PC-3 (cell line): ENCODE data around the gene NRDC. TPM values are rescaled to one million over a fixed set of nuclear protein-coding genes. Genes with fewer than 3 reads are reported as not detected.

Experiments used
- ATAC-seq: fragments of 200-7000 bp; cut with Tn5 transposase; 2 replicates; pipeline ENCODE4 v1.9.1; 2020; ENCODE audit warnings: mild to moderate bottlenecking, moderate library complexity
- BruUV-seq: library from RNA; stranded (reverse); fragments of 400-500 nt; replicated peaks from 2 replicates; lab custom pipeline; 2021; lab: Mats Ljungman, UMichigan
- CTCF ChIA-PET: fragments of 300-600 bp; sonication (Branson Sonifier 250); formaldehyde crosslinking; loops from one replicate; lab custom pipeline; 2022; ENCODE audit warnings: antibody characterized with exemption; lab: Charles Lee
- POLR2A ChIA-PET: fragments of 300-600 bp; sonication (Branson Sonifier 250); formaldehyde crosslinking; loops from one replicate; lab custom pipeline; 2022; ENCODE audit warnings: antibody characterized with exemption; ENCODE audit not compliant: unreplicated experiment; lab: Charles Lee
- DNase-seq: peaks from one replicate; pipeline ENCODE4 v3.0.0-alpha.2; 2015
- H2AFZ ChIP-seq: fragments of 300-600 bp; sonication (generic); 2 replicates; pipeline ENCODE4 v1.6.0; 2016; ENCODE audit warnings: antibody characterized with exemption, low read length
- H3F3A ChIP-seq: fragments of 300-600 bp; sonication (generic); one replicate; pipeline ENCODE4 v1.6.0; 2017; ENCODE audit warnings: antibody characterized with exemption, low read length, control low read depth, mild to moderate bottlenecking; ENCODE audit not compliant: unreplicated experiment
- H3K27ac ChIP-seq: fragments of 300-600 bp; sonication (generic); 2 replicates; pipeline ENCODE4 v1.5.1; 2016; ENCODE audit warnings: mild to moderate bottlenecking, low read length
- H3K27me3 ChIP-seq: fragments of 300-600 bp; sonication (generic); 2 replicates; pipeline ENCODE4 v1.6.1; 2016; ENCODE audit warnings: low read length, mixed read lengths
- H3K36me3 ChIP-seq: fragments of 300-600 bp; sonication (generic); 2 replicates; pipeline ENCODE4 v1.6.1; 2016; ENCODE audit warnings: low read depth, mixed run types, low read length, mixed read lengths
- H3K4me1 ChIP-seq: fragments of 300-600 bp; sonication (generic); 2 replicates; pipeline ENCODE4 v1.5.1; 2016; ENCODE audit warnings: low read length; ENCODE audit not compliant: insufficient read depth
- H3K4me2 ChIP-seq: fragments of 300-600 bp; sonication (generic); 2 replicates; pipeline ENCODE4 v1.6.0; 2016; ENCODE audit warnings: low read length
- H3K4me3 ChIP-seq: fragments of 300-600 bp; sonication (generic); 2 replicates; pipeline ENCODE4 v1.5.1; 2016; ENCODE audit warnings: mild to moderate bottlenecking, low read length, mixed read lengths
- H3K79me2 ChIP-seq: fragments of 300-600 bp; sonication (generic); 2 replicates; pipeline ENCODE4 v1.6.1; 2017; ENCODE audit warnings: low read length, mixed read lengths
- H3K9ac ChIP-seq: fragments of 300-600 bp; sonication (generic); 2 replicates; pipeline ENCODE4 v1.6.0; 2016; ENCODE audit warnings: mild to moderate bottlenecking, low read length
- H3K9me2 ChIP-seq: fragments of 300-600 bp; sonication (generic); replicated peaks from 2 replicates; pipeline ENCODE4 v1.6.1; 2016; ENCODE audit warnings: mixed run types, low read length, mixed read lengths
- H3K9me3 ChIP-seq: fragments of 300-600 bp; sonication (generic); 2 replicates; pipeline ENCODE4 v1.6.1; 2016; ENCODE audit warnings: low read length, mixed read lengths
- H4K20me1 ChIP-seq: fragments of 300-600 bp; sonication (generic); 2 replicates; pipeline ENCODE4 v1.6.1; 2016; ENCODE audit warnings: low read length, mixed read lengths
- EZH2 ChIP-seq: fragments of 300-600 bp; sonication (generic); IDR thresholded peaks from one replicate; pipeline ENCODE4 v1.6.1; 2017; ENCODE audit warnings: antibody characterized with exemption, mild to moderate bottlenecking, low read length; ENCODE audit not compliant: unreplicated experiment
- EZH2phosphoT487 ChIP-seq: fragments of 300-600 bp; sonication (generic); IDR thresholded peaks from 2 replicates; pipeline ENCODE4 v1.6.1; 2018; ENCODE audit warnings: mild to moderate bottlenecking, antibody characterized with exemption, low read length, borderline replicate concordance
- intact Hi-C: fragments of 100-400 bp; cut with micrococcal nuclease; formaldehyde crosslinking; loops from 2 replicates; pipeline ENCODE4 v1.9.0; 2023
- total RNA-seq: library from RNA; depleted of rRNA; stranded (reverse); fragments of >200 nt; gene quantifications from 2 replicates; pipeline ENCODE4 v1.2.3, GENCODE V29; 2014
- TF ChIP-seq, protein P1 (sequence below): fragments of 300-600 bp; sonication (generic); conservative IDR thresholded peaks from 2 replicates; pipeline ENCODE4 v1.5.1; 2017; ENCODE audit warnings: antibody characterized with exemption, low read depth, mild to moderate bottlenecking, low read length

The NRDC gene
- total RNA-seq, 1 experiment from 2014 or later, result 96.8 TPM

DNA sequence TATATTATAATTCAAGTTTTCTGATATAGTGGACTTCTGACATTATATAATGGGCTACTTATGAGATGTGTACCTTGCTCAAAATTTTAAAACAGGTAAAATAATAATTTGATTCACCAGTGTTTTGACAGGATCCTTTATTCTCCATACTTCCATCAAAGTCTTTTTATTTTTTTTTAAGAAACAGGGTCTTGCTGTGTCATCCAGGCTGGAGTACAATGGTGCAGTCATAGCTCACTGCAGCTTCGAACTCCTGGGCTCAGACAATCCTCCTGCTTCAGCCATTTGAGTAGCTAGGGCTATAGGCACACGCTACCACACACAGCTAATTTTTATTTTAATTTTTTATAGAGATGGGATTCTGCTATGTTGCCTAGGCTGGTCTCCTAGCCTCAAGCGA, 129.4 kb downstream of the NRDC start:
- Histone ChIP-seq H3K36me3 (0 out of 2 replicates have a peak, but pooled peaks cover 3% of the 10 kb centered on the region), H3F3A (peaks cover 6% of the 10 kb centered on the region), H3K4me1 (peaks cover 20% of the 10 kb centered on the region), H3K4me3 (no peak overlapping the region), H3K79me2 (no peaks in the 10 kb centered on the region), H3K9me3 (no peaks in the 10 kb centered on the region), H3K9ac (no peak overlapping the region), H4K20me1 (no peaks in the 10 kb centered on the region), H2AFZ (no peak overlapping the region), H3K4me2 (no peak overlapping the region), H3K9me2 (no peaks in the 10 kb centered on the region), H3K27ac (no peak overlapping the region), H3K27me3 (no peaks in the 10 kb centered on the region)
- no peak for DNase-seq
- ATAC-seq, result no peak
- no TSS peak for BruUV-seq
- POLR2A ChIA-PET, result no interaction called here
- intact Hi-C loops, result no loop called here
- CTCF ChIA-PET, result no interaction called here
- TF ChIP-seq EZH2, result no peak

- Histone ChIP-seq H3K36me3 (no peaks in the 10 kb centered on the region), H2AFZ (no peak overlapping the region), H3K9ac (no peak overlapping the region), H3K79me2 (no peaks in the 10 kb centered on the region), H3K4me2 (no peak overlapping the region), H3F3A (peaks cover under 1% of the 10 kb centered on the region), H3K4me1 (peaks cover 9% of the 10 kb centered on the region), H3K27me3 (no peaks in the 10 kb centered on the region), H3K9me2 (no peaks in the 10 kb centered on the region), H4K20me1 (no peaks in the 10 kb centered on the region), H3K27ac (no peak overlapping the region), H3K9me3 (no peaks in the 10 kb centered on the region), H3K4me3 (no peak overlapping the region)
- POLR2A ChIA-PET, result no interaction called here
- no TSS peak for BruUV-seq
- CTCF ChIA-PET, result no interaction called here
- intact Hi-C loops, result no loop called here
- TF ChIP-seq, protein P1, sequence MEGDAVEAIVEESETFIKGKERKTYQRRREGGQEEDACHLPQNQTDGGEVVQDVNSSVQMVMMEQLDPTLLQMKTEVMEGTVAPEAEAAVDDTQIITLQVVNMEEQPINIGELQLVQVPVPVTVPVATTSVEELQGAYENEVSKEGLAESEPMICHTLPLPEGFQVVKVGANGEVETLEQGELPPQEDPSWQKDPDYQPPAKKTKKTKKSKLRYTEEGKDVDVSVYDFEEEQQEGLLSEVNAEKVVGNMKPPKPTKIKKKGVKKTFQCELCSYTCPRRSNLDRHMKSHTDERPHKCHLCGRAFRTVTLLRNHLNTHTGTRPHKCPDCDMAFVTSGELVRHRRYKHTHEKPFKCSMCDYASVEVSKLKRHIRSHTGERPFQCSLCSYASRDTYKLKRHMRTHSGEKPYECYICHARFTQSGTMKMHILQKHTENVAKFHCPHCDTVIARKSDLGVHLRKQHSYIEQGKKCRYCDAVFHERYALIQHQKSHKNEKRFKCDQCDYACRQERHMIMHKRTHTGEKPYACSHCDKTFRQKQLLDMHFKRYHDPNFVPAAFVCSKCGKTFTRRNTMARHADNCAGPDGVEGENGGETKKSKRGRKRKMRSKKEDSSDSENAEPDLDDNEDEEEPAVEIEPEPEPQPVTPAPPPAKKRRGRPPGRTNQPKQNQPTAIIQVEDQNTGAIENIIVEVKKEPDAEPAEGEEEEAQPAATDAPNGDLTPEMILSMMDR, result no peak
- no peak for TF ChIP-seq EZH2phosphoT487
- TF ChIP-seq EZH2, result no peak
- ATAC-seq (no peak), DNase-seq (no peak)
Observed at GRCh38 chr1:51745304-51745570, 133.3 kb downstream of the NRDC start.

DNA sequence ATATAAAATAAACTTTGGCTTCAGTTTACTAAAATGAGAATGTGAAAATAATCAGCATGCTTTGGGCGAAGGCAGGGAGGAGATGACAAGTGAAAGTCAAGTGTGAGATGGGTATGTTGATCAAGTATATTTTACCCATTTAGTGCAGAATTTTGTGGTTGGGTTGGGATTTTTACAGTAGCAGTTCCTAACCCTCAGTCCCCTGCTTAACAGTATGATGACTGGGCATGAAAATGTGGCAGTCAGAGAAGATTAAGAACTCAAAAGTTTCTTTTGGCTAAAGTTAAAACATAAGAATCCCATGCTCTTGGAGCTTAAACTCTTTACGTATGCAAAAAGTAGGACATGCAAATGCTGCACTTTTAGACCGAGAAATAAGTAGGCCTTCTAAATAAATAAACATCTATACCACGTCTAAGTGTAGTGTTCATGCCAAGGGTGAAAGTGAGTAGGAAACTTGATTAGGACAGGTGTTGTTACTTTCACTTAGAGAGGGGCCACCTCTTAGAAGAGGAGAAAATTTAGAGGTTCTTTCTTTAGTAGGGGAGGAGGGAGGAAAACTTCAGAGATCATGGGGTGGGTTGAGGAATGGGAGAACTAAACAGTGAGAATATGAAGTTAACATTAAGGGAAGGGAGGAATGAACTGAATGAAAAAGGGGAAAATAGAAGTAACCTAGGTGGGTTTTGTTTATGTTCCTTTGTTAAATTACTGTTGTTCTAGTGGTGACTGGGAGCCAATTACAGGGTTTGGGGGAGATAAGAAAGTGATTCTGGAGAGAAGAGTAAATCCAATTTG, 133.8 kb downstream of the NRDC start:
- intact Hi-C loops, result no loop called here
- TF ChIP-seq, protein P1, result no peak
- TF ChIP-seq EZH2phosphoT487, result no peak
- no peak for TF ChIP-seq EZH2
- Histone ChIP-seq H3K36me3 (no peaks in the 10 kb centered on the region), H3K9ac (no peak overlapping the region), H3K4me3 (no peak overlapping the region), H3F3A (no peaks in the 10 kb centered on the region), H3K27ac (no peak overlapping the region), H3K79me2 (no peaks in the 10 kb centered on the region), H3K9me2 (no peaks in the 10 kb centered on the region), H3K27me3 (no peaks in the 10 kb centered on the region), H3K4me2 (no peak overlapping the region), H3K4me1 (peaks cover 4% of the 10 kb centered on the region; the same call in 1 of the 2 replicates), H4K20me1 (no peaks in the 10 kb centered on the region), H3K9me3 (no peaks in the 10 kb centered on the region), H2AFZ (no peak overlapping the region)
- POLR2A ChIA-PET, result no interaction called here
- ATAC-seq (no peak), DNase-seq (no peak)
- CTCF ChIA-PET, result no interaction called here
- no TSS peak for BruUV-seq
